Smooth muscle cell (in vitro differentiated cells): ENCODE data around the gene ZNF597. TPM values are rescaled to one million over a fixed set of nuclear protein-coding genes. Genes with fewer than 3 reads are reported as not detected.
A peak's percentile ranks its signal among the peaks of the same experiment; 100 is the strongest.

Experiments
- DNase-seq: peaks from one replicate; lab custom pipeline; 2025; ENCODE audit not compliant: unreplicated experiment; lab: John Stamatoyannopoulos, UW
- H2AFZ ChIP-seq: fragments of 200-600 bp; sonication (generic); 2 replicates; pipeline ENCODE4 v1.6.0; 2016; ENCODE audit warnings: antibody characterized with exemption, low read depth, mild to moderate bottlenecking
- H3F3A ChIP-seq: fragments of 200-600 bp; sonication (generic); 2 replicates; pipeline ENCODE4 v1.6.0; 2017; ENCODE audit warnings: antibody characterized with exemption, low read depth
- H3K27ac ChIP-seq: fragments of 200-600 bp; sonication (generic); 2 replicates; pipeline ENCODE4 v1.5.1; 2016; ENCODE audit warnings: low read depth, mild to moderate bottlenecking
- H3K27me3 ChIP-seq: fragments of 200-600 bp; sonication (generic); 2 replicates; pipeline ENCODE4 v1.6.1; 2016; ENCODE audit warnings: low read depth, mild to moderate bottlenecking
- H3K36me3 ChIP-seq: fragments of 200-600 bp; sonication (generic); 2 replicates; pipeline ENCODE4 v1.5.1; 2016; ENCODE audit warnings: low read depth
- H3K4me1 ChIP-seq: fragments of 200-600 bp; sonication (generic); 2 replicates; pipeline ENCODE4 v1.5.1; 2016; ENCODE audit warnings: low read depth
- H3K4me2 ChIP-seq: fragments of 200-600 bp; sonication (generic); 2 replicates; pipeline ENCODE4 v1.6.0; 2016; ENCODE audit warnings: mild to moderate bottlenecking
- H3K4me3 ChIP-seq: fragments of 200-600 bp; sonication (generic); 2 replicates; pipeline ENCODE4 v1.5.1; 2016; ENCODE audit warnings: mild to moderate bottlenecking
- H3K79me2 ChIP-seq: fragments of 200-600 bp; sonication (generic); 2 replicates; pipeline ENCODE4 v1.6.0; 2016; ENCODE audit warnings: low read depth, mild to moderate bottlenecking
- H3K9ac ChIP-seq: fragments of 200-600 bp; sonication (generic); 2 replicates; pipeline ENCODE4 v1.6.0; 2016; ENCODE audit warnings: low read depth
- H3K9me3 ChIP-seq: fragments of 200-600 bp; sonication (generic); replicated peaks from 2 replicates; pipeline ENCODE4 v1.5.1; 2016; ENCODE audit warnings: low read depth
- H4K20me1 ChIP-seq: fragments of 200-600 bp; sonication (generic); 2 replicates; pipeline ENCODE4 v1.6.0; 2016; ENCODE audit warnings: low read depth
- CTCF ChIP-seq: fragments of 200-600 bp; sonication (generic); IDR thresholded peaks from 2 replicates; pipeline ENCODE4 v1.5.1; 2017; ENCODE audit warnings: borderline replicate concordance, mild to moderate bottlenecking, antibody characterized with exemption; ENCODE audit not compliant: insufficient read depth, poor library complexity, severe bottlenecking
- WGBS: methylation state at CpG from one replicate; pipeline ENCODE4 v1.1.7; 2016; ENCODE audit warnings: low lambda C conversion rate; 5-methylcytosine and 5-hydroxymethylcytosine counted together
- polyA plus RNA-seq: library from polyadenylated mRNA; unstranded; fragments of >200 nt; fragmentation: Nextera tagmentation; extraction: Ambion mirVana; gene quantifications from 2 replicates; pipeline ENCODE4 v1.2.1, GENCODE V29; 2016
- total RNA-seq: library from RNA; depleted of rRNA; stranded (reverse); fragments of >200 nt; gene quantifications from 2 replicates; pipeline ENCODE4 v1.2.3, GENCODE V29; 2014

The ZNF597 gene
- total and polyA plus RNA-seq, 2 experiments from 2014 or later: 6.7 to 12.5 TPM

DNA sequence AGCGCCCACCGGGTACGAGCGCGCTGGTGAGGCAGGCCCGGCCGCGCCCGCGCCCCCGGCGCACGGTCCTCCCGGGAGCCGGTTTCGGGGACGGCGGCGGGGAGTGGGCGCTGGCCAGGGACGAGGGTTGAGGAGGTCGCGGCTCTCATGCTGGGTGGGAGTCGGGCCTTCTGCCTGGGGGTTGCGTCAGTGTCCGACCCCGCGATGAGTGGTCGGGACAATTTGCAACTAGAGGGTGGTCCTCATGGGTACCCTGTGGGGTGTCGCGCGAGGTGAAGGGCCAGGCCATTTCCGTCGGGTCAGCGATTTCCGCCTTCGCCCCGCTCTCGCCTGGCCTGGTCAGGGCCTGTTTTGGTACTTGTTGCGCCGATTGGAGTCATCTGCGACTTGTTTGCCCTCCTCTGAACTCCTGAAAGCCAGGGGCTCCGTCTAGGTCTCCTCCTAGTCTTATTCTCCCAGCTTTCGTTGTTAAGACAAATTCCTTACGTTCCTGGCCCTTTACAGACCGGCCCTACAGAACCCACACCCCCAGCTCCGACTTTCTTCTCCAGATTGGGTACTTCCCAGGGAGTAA lies 15.1 kb upstream of the ZNF597 start:
- H3K4me1 ChIP-seq: peaks cover 32% of the 10 kb centered on the region
- H3K27ac ChIP-seq: peak overlapping the region; percentile 77
- H3K4me3 ChIP-seq: peak overlapping the region; percentile 86
- peak overlapping the region; percentile 88 for H3K4me2 ChIP-seq
- no peak for DNase-seq
- TF ChIP-seq CTCF: no peak
- H3K9ac ChIP-seq: peak overlapping the region; percentile 98
- H3K36me3 ChIP-seq: no peaks in the 10 kb centered on the region
- no peaks in the 10 kb centered on the region for H3K9me3 ChIP-seq
- WGBS: under 1% methylated on average over 40 of the region's 47 CpGs
- H3K27me3 ChIP-seq: no peaks in the 10 kb centered on the region
- H2AFZ ChIP-seq: no peak overlapping the region
- peaks cover 49% of the 10 kb centered on the region for H3K79me2 ChIP-seq
- peaks cover 48% of the 10 kb centered on the region for H4K20me1 ChIP-seq
- H3F3A ChIP-seq: peaks cover 7% of the 10 kb centered on the region

DNA sequence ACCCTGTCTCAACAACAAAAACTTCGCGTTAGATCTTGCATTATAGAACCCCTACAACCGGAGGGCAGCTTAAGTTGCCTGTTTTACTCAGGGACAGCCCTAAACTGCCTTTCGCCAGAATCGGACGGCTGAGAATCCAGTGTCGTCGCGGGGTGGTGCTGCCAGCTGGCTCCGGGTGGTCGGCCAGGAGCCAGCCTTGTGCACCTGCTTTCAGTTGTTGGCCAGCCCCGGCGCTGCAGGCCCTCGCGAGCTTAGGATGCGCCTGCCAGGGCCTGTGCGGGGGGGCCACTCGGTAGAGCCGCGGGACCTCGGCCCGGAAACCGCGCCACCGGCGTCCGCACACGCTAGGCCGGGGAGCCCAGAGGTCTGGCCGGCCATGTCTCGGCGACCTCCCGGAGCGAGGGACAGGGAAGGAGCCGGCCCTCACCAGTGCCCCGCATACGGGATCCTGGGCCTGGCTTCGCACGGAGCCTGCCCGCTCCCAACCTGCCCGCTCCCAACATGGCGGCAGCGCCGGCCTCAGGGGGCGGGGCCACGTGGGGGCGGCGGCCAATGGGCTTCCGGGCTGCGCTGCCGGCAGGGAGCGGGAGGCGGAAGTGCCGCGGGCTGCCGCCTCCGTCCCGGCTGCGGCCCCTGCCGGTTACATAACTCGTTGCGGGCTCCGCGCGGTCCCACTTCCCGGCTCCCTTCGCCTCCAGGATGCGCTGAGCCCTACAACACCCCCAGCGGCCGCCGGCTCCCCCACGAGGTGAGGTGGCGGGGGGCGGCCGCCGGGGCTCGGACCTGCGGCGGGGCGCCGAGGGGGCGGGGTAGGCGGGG lies 14.3 kb upstream of the ZNF597 start:
- peak overlapping the region; percentile 90 for H2AFZ ChIP-seq
- H3K36me3 ChIP-seq: no peaks in the 10 kb centered on the region
- H3K9ac ChIP-seq: peak overlapping the region; percentile 98
- peaks cover 41% of the 10 kb centered on the region for H4K20me1 ChIP-seq
- H3K4me2 ChIP-seq: peak overlapping the region; percentile 88
- WGBS: 5% methylated on average over 40 of the region's 83 CpGs
- H3F3A ChIP-seq: peaks cover 7% of the 10 kb centered on the region
- peak overlapping the region; percentile 93 for H3K27ac ChIP-seq
- no peaks in the 10 kb centered on the region for H3K9me3 ChIP-seq
- no peaks in the 10 kb centered on the region for H3K27me3 ChIP-seq
- peaks cover 32% of the 10 kb centered on the region for H3K4me1 ChIP-seq
- TF ChIP-seq CTCF: peak; percentile 43
- peak overlapping the region; percentile 86 for H3K4me3 ChIP-seq
- DNase-seq: peak; percentile 64
- peaks cover 42% of the 10 kb centered on the region for H3K79me2 ChIP-seq

- no peaks in the 10 kb centered on the region for H3K9me3 ChIP-seq
- no peak overlapping the region for H3K9ac ChIP-seq
- H3K27ac ChIP-seq: no peak overlapping the region
- H3F3A ChIP-seq: peaks cover 5% of the 10 kb centered on the region
- H3K27me3 ChIP-seq: no peaks in the 10 kb centered on the region
- WGBS: 93% methylated on average over 10 of the region's 10 CpGs
- peaks cover 11% of the 10 kb centered on the region for H4K20me1 ChIP-seq
- no peak overlapping the region for H2AFZ ChIP-seq
- peaks cover 12% of the 10 kb centered on the region for H3K79me2 ChIP-seq
- H3K4me1 ChIP-seq: peaks cover 17% of the 10 kb centered on the region
- DNase-seq: no peak
- no peak overlapping the region for H3K4me3 ChIP-seq
- H3K4me2 ChIP-seq: no peak overlapping the region
- TF ChIP-seq CTCF: no peak
- H3K36me3 ChIP-seq: no peaks in the 10 kb centered on the region
These were observed 11.4 kb upstream of the ZNF597 start for GRCh38 chr16:3454631-3455147.
